GM23338 (cell line): ENCODE results near the gene KCNK5. TPM values are rescaled to one million over a fixed set of nuclear protein-coding genes. Genes with fewer than 3 reads are reported as not detected.

Experiments
- ATAC-seq: fragments of 200-7000 bp; cut with Tn5 transposase; 3 replicates; pipeline ENCODE4 v1.9.1; 2020
- DNase-seq: peaks from one replicate; pipeline ENCODE4 v3.0.0-alpha.2; 2015; ENCODE audit warnings: low spot score
- H2AFZ ChIP-seq: fragments of 200-600 bp; sonication (generic); 2 replicates; pipeline ENCODE4 v1.8.0; 2016; ENCODE audit warnings: antibody characterized with exemption, mild to moderate bottlenecking, moderate library complexity
- H3F3A ChIP-seq: fragments of 200-600 bp; sonication (generic); replicated peaks from 2 replicates; pipeline ENCODE4 v1.8.0; 2017; ENCODE audit warnings: antibody characterized with exemption, mixed run types, low read depth
- H3K27ac ChIP-seq: fragments of 200-600 bp; sonication (generic); 2 replicates; pipeline ENCODE4 v1.6.1; 2016; ENCODE audit warnings: low read depth
- H3K27me3 ChIP-seq: fragments of 200-600 bp; sonication (generic); 2 replicates; pipeline ENCODE4 v1.8.0; 2016; ENCODE audit warnings: mild to moderate bottlenecking, mixed run types, moderate library complexity; ENCODE audit not compliant: insufficient read depth
- H3K36me3 ChIP-seq: fragments of 200-600 bp; sonication (generic); 2 replicates; pipeline ENCODE4 v1.8.0; 2016; ENCODE audit warnings: mild to moderate bottlenecking; ENCODE audit not compliant: insufficient read depth
- H3K4me1 ChIP-seq: fragments of 200-600 bp; sonication (generic); 2 replicates; pipeline ENCODE4 v1.8.0; 2016; ENCODE audit warnings: mild to moderate bottlenecking, moderate library complexity; ENCODE audit not compliant: insufficient read depth
- H3K4me2 ChIP-seq: fragments of 200-600 bp; sonication (generic); 2 replicates; pipeline ENCODE4 v1.7.1; 2017; ENCODE audit warnings: mixed run types
- H3K4me3 ChIP-seq: fragments of 200-600 bp; sonication (generic); 2 replicates; pipeline ENCODE4 v1.6.1; 2016; ENCODE audit warnings: mixed run types
- H3K79me2 ChIP-seq: fragments of 200-600 bp; sonication (generic); replicated peaks from 2 replicates; pipeline ENCODE4 v1.8.0; 2017; ENCODE audit warnings: mild to moderate bottlenecking; ENCODE audit not compliant: insufficient read depth
- H3K9me2 ChIP-seq: fragments of 200-600 bp; sonication (generic); 2 replicates; pipeline ENCODE4 v1.8.0; 2017; ENCODE audit not compliant: insufficient read depth
- H4K20me1 ChIP-seq: fragments of 200-600 bp; sonication (generic); replicated peaks from 2 replicates; pipeline ENCODE4 v1.8.0; 2017; ENCODE audit warnings: mild to moderate bottlenecking; ENCODE audit not compliant: insufficient read depth
- H3K27ac Mint-ChIP-seq: 2 replicates; pipeline ENCODE4 v1.8.0; 2020; ENCODE audit warnings: inconsistent platforms, mild to moderate bottlenecking, moderate library complexity, mixed read lengths
- H3K27me3 Mint-ChIP-seq: 3 replicates; pipeline ENCODE4 v1.8.0; 2022; ENCODE audit warnings: low read depth, mild to moderate bottlenecking, moderate library complexity, mixed read lengths, inconsistent platforms; ENCODE audit not compliant: insufficient read depth, poor library complexity
- H3K36me3 Mint-ChIP-seq: 3 replicates; pipeline ENCODE4 v1.8.0; 2021; ENCODE audit warnings: low read depth, mild to moderate bottlenecking, inconsistent platforms, moderate library complexity, mixed read lengths
- H3K4me1 Mint-ChIP-seq: 3 replicates; pipeline ENCODE4 v1.8.0; 2020; ENCODE audit warnings: mild to moderate bottlenecking, inconsistent platforms, mixed read lengths
- H3K4me3 Mint-ChIP-seq: 3 replicates; pipeline ENCODE4 v1.8.0; 2021; ENCODE audit warnings: moderate library complexity, mild to moderate bottlenecking, inconsistent platforms, mixed read lengths
- H3K9me3 Mint-ChIP-seq: 3 replicates; pipeline ENCODE4 v1.8.0; 2020; ENCODE audit warnings: moderate library complexity, mild to moderate bottlenecking, inconsistent platforms, mixed read lengths
- EZH2 ChIP-seq: fragments of 200-600 bp; sonication (generic); IDR thresholded peaks from one replicate; pipeline ENCODE4 v1.8.0; 2017; ENCODE audit warnings: antibody characterized with exemption, mild to moderate bottlenecking, low read depth; ENCODE audit not compliant: unreplicated experiment
- EZH2phosphoT487 ChIP-seq: fragments of 200-600 bp; sonication (generic); IDR thresholded peaks from one replicate; pipeline ENCODE4 v1.8.1; 2018; ENCODE audit warnings: antibody characterized with exemption; ENCODE audit not compliant: unreplicated experiment
- JUNB ChIP-seq: IDR thresholded peaks from one replicate; pipeline ENCODE4 v1.6.1; 2016; ENCODE audit warnings: antibody characterized with exemption; ENCODE audit not compliant: unreplicated experiment
- NANOG ChIP-seq: IDR thresholded peaks from 2 replicates; pipeline ENCODE4 v1.6.1; 2016; ENCODE audit warnings: antibody characterized with exemption, borderline replicate concordance
- POLR2AphosphoS5 ChIP-seq: IDR thresholded peaks from 2 replicates; pipeline ENCODE4 v1.6.1; 2016; ENCODE audit warnings: antibody characterized with exemption, low read depth
- ZNF114 ChIP-seq: fragments of 250-450 bp; sonication (Bioruptor Pico); IDR thresholded peaks from 2 replicates; pipeline ENCODE4 v1.5.0; 2020; ENCODE audit warnings: mild to moderate bottlenecking, moderate library complexity
- polyA plus RNA-seq: library from polyadenylated mRNA; unstranded; fragments of >200 nt; fragmentation: Nextera tagmentation; extraction: Ambion mirVana; gene quantifications from 2 replicates; pipeline ENCODE4 v1.2.1, GENCODE V29; 2016
- total RNA-seq: library from RNA; depleted of rRNA; stranded (reverse); fragments of >200 nt; shearing (Covaris generic); gene quantifications from 2 replicates; pipeline ENCODE4 v1.2.3, GENCODE V29; 2014
- TF ChIP-seq, protein P1 (sequence below): fragments of 250-450 bp; sonication (Bioruptor Pico); IDR thresholded peaks from 2 replicates; pipeline ENCODE4 v1.5.0; 2020; ENCODE audit warnings: mild to moderate bottlenecking, moderate library complexity
- TF ChIP-seq, protein P2 (sequence below): IDR thresholded peaks from 2 replicates; pipeline ENCODE4 v1.6.1; 2016; ENCODE audit warnings: antibody characterized with exemption

KCNK5 gene
- total and polyA plus RNA-seq, 2 experiments from 2014 or later: 9.5 to 57.4 TPM

DNA sequence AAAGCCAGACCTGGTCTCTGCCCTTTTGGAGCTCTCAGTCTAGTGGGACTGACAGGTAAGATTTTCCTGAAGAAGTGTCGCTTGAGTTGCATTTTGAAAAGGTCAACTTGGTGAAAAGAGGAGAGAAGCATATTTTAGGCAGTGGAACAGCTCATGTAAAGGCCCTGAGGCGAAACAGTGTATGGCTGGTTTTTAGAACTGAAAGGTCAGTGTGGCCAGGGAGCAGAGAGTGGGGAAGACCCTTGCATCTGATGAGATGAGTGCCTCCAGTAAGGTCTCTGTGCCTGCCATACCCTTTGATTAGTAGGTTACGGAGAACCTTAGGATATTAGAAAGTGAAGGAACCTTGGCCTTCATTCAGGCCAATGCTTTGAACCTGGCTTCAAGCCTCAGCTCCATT, 58.4 kb downstream of the KCNK5 start (continued):
- TF ChIP-seq, protein P1, sequence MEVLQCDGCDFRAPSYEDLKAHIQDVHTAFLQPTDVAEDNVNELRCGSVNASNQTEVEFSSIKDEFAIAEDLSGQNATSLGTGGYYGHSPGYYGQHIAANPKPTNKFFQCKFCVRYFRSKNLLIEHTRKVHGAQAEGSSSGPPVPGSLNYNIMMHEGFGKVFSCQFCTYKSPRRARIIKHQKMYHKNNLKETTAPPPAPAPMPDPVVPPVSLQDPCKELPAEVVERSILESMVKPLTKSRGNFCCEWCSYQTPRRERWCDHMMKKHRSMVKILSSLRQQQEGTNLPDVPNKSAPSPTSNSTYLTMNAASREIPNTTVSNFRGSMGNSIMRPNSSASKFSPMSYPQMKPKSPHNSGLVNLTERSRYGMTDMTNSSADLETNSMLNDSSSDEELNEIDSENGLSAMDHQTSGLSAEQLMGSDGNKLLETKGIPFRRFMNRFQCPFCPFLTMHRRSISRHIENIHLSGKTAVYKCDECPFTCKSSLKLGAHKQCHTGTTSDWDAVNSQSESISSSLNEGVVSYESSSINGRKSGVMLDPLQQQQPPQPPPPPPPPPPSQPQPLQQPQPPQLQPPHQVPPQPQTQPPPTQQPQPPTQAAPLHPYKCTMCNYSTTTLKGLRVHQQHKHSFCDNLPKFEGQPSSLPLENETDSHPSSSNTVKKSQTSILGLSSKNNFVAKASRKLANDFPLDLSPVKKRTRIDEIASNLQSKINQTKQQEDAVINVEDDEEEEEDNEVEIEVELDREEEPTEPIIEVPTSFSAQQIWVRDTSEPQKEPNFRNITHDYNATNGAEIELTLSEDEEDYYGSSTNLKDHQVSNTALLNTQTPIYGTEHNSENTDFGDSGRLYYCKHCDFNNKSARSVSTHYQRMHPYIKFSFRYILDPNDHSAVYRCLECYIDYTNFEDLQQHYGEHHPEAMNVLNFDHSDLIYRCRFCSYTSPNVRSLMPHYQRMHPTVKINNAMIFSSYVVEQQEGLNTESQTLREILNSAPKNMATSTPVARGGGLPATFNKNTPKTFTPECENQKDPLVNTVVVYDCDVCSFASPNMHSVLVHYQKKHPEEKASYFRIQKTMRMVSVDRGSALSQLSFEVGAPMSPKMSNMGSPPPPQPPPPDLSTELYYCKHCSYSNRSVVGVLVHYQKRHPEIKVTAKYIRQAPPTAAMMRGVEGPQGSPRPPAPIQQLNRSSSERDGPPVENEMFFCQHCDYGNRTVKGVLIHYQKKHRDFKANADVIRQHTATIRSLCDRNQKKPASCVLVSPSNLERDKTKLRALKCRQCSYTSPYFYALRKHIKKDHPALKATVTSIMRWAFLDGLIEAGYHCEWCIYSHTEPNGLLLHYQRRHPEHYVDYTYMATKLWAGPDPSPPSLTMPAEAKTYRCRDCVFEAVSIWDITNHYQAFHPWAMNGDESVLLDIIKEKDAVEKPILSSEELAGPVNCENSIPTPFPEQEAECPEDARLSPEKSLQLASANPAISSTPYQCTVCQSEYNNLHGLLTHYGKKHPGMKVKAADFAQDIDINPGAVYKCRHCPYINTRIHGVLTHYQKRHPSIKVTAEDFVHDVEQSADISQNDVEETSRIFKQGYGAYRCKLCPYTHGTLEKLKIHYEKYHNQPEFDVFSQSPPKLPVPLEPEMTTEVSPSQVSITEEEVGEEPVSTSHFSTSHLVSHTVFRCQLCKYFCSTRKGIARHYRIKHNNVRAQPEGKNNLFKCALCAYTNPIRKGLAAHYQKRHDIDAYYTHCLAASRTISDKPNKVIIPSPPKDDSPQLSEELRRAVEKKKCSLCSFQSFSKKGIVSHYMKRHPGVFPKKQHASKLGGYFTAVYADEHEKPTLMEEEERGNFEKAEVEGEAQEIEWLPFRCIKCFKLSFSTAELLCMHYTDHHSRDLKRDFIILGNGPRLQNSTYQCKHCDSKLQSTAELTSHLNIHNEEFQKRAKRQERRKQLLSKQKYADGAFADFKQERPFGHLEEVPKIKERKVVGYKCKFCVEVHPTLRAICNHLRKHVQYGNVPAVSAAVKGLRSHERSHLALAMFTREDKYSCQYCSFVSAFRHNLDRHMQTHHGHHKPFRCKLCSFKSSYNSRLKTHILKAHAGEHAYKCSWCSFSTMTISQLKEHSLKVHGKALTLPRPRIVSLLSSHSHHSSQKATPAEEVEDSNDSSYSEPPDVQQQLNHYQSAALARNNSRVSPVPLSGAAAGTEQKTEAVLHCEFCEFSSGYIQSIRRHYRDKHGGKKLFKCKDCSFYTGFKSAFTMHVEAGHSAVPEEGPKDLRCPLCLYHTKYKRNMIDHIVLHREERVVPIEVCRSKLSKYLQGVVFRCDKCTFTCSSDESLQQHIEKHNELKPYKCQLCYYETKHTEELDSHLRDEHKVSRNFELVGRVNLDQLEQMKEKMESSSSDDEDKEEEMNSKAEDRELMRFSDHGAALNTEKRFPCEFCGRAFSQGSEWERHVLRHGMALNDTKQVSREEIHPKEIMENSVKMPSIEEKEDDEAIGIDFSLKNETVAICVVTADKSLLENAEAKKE: no peak
- TF ChIP-seq, protein P2, sequence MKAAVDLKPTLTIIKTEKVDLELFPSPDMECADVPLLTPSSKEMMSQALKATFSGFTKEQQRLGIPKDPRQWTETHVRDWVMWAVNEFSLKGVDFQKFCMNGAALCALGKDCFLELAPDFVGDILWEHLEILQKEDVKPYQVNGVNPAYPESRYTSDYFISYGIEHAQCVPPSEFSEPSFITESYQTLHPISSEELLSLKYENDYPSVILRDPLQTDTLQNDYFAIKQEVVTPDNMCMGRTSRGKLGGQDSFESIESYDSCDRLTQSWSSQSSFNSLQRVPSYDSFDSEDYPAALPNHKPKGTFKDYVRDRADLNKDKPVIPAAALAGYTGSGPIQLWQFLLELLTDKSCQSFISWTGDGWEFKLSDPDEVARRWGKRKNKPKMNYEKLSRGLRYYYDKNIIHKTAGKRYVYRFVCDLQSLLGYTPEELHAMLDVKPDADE: no peak
- TF ChIP-seq POLR2AphosphoS5: no peak
- TF ChIP-seq JUNB: no peak
- TF ChIP-seq EZH2phosphoT487: no peak
- no peak for TF ChIP-seq NANOG
- TF ChIP-seq ZNF114 (CRISPR knock-in tag): no peak
- no peak for TF ChIP-seq EZH2

DNA sequence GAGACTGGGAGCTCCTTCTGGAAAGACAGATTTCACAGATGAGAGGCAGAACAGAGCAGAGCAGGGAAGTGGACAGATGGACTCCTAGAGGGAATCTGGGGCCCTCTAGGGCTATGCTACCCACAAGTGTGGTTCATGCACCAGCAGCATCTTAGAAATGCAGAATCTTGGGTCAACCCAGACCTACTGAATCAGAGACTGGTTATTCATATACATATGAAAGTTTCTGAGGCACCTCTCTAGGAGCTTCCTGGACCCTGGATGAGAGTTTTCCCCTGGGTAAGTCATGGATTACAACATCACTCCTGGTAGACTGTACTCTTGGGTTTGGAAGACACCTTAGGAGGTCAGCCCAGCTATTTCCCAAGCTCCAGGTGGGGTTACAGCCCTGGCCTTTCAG, 58.9 kb downstream of the KCNK5 start:
- Histone ChIP-seq H2AFZ (no peak overlapping the region), H3K27me3 (no peaks in the 10 kb centered on the region), H3K4me1 (no peaks in the 10 kb centered on the region), H3K27ac (no peak overlapping the region), H3K4me3 (no peak overlapping the region), H3K79me2 (no peaks in the 10 kb centered on the region), H3K4me2 (no peak overlapping the region), H4K20me1 (no peaks in the 10 kb centered on the region; the same call in 1 of the 2 replicates), H3K36me3 (no peaks in the 10 kb centered on the region), H3K9me2 (no peaks in the 10 kb centered on the region), H3F3A (no peaks in the 10 kb centered on the region)
- no peak for TF ChIP-seq EZH2
- Mint-ChIP-seq H3K4me3 (no peak overlapping the region), H3K36me3 (peaks cover 20% of the 10 kb centered on the region), H3K27ac (no peak overlapping the region), H3K4me1 (peaks cover 5% of the 10 kb centered on the region; the same call in 2 of the 3 replicates), H3K9me3 (peaks cover 4% of the 10 kb centered on the region; the same call in 2 of the 3 replicates), H3K27me3 (peaks cover 17% of the 10 kb centered on the region)
- no peak for ATAC-seq
- no peak for DNase-seq
